SK-N-SH treated with all-trans-retinoic acid at 6 μM for 48 hours (cell line): Measurements from ENCODE around the gene ANK2.

Experiments used
- ATAC-seq: fragments of 200-7000 bp; cut with Tn5 transposase; 3 replicates; pipeline ENCODE4 v1.9.1; 2020; ENCODE audit warnings: mild to moderate bottlenecking, moderate library complexity
- ARNTL ChIP-seq: fragments of 450-650 bp; formaldehyde crosslinking; IDR thresholded peaks from 2 replicates; pipeline ENCODE4 v1.5.0; 2020; ENCODE audit warnings: low read depth, mild to moderate bottlenecking, moderate library complexity, borderline replicate concordance
- BACH2 ChIP-seq: fragments of 250-450 bp; sonication (Bioruptor Pico); IDR thresholded peaks from 2 replicates; pipeline ENCODE4 v1.9.0; 2021; ENCODE audit warnings: mild to moderate bottlenecking, borderline replicate concordance
- CREB5 ChIP-seq: fragments of 250-450 bp; sonication (Bioruptor Pico); IDR thresholded peaks from 2 replicates; pipeline ENCODE4 v1.5.1; 2020; ENCODE audit warnings: low read depth, mild to moderate bottlenecking, moderate library complexity
- ESRRG ChIP-seq: fragments of 250-450 bp; sonication (Bioruptor Pico); IDR thresholded peaks from 2 replicates; pipeline ENCODE4 v1.6.1; 2021; ENCODE audit warnings: mild to moderate bottlenecking
- GLIS3 ChIP-seq: fragments of 250-450 bp; sonication (Bioruptor Pico); IDR thresholded peaks from 2 replicates; pipeline ENCODE4 v1.5.0; 2020; ENCODE audit warnings: mild to moderate bottlenecking, moderate library complexity
- ISL1 ChIP-seq: fragments of 250-450 bp; sonication (Bioruptor Pico); IDR thresholded peaks from 2 replicates; pipeline ENCODE4 v2.1.2; 2022; ENCODE audit warnings: mild to moderate bottlenecking, moderate library complexity
- OSR1 ChIP-seq: fragments of 250-450 bp; sonication (Bioruptor Pico); IDR thresholded peaks from 2 replicates; pipeline ENCODE4 v1.8.0; 2022; ENCODE audit warnings: moderate library complexity, mild to moderate bottlenecking, inconsistent platforms
- PATZ1 ChIP-seq: fragments of 250-450 bp; sonication (Bioruptor Pico); IDR thresholded peaks from 2 replicates; pipeline ENCODE4 v1.8.0; 2020; ENCODE audit warnings: mild to moderate bottlenecking, moderate library complexity, borderline replicate concordance
- PPARA ChIP-seq: fragments of 250-450 bp; sonication (Bioruptor Pico); IDR thresholded peaks from 2 replicates; pipeline ENCODE4 v1.5.0; 2020; ENCODE audit warnings: mild to moderate bottlenecking, borderline replicate concordance
- RARB ChIP-seq: fragments of 250-450 bp; sonication (Bioruptor Pico); IDR thresholded peaks from 2 replicates; pipeline ENCODE4 v1.8.0; 2021; ENCODE audit warnings: mild to moderate bottlenecking, moderate library complexity
- SNAI2 ChIP-seq: fragments of 250-450 bp; sonication (Bioruptor Pico); IDR thresholded peaks from 2 replicates; pipeline ENCODE4 v1.5.0; 2020; ENCODE audit warnings: mild to moderate bottlenecking, moderate library complexity
- TCF4 ChIP-seq: fragments of 250-450 bp; sonication (Bioruptor Pico); IDR thresholded peaks from 2 replicates; pipeline ENCODE4 v1.8.0; 2021; ENCODE audit warnings: mild to moderate bottlenecking, moderate library complexity, borderline replicate concordance
- TOX ChIP-seq: fragments of 250-450 bp; sonication (Bioruptor Pico); IDR thresholded peaks from 2 replicates; pipeline ENCODE4 v1.8.0; 2021; ENCODE audit warnings: mild to moderate bottlenecking, moderate library complexity, borderline replicate concordance
- ZC3H10 ChIP-seq: fragments of 250-450 bp; sonication (Bioruptor Pico); IDR thresholded peaks from 2 replicates; pipeline ENCODE4 v1.5.1; 2021; ENCODE audit warnings: mild to moderate bottlenecking, moderate library complexity
- ZFP3 ChIP-seq: fragments of 250-450 bp; sonication (Bioruptor Pico); IDR thresholded peaks from 2 replicates; pipeline ENCODE4 v1.5.0; 2020; ENCODE audit warnings: mild to moderate bottlenecking, moderate library complexity
- ZFP30 ChIP-seq: fragments of 450-650 bp; formaldehyde crosslinking; IDR thresholded peaks from 2 replicates; pipeline ENCODE4 v1.5.0; 2022; ENCODE audit warnings: mild to moderate bottlenecking, moderate library complexity
- ZNF565 ChIP-seq: fragments of 450-650 bp; formaldehyde crosslinking; conservative IDR thresholded peaks from 2 replicates; pipeline ENCODE4 v1.5.0; 2020; ENCODE audit warnings: low read depth, mild to moderate bottlenecking, moderate library complexity
- ZNF70 ChIP-seq: fragments of 450-650 bp; formaldehyde crosslinking; IDR thresholded peaks from 2 replicates; pipeline ENCODE4 v1.5.0; 2020; ENCODE audit warnings: mild to moderate bottlenecking, moderate library complexity
- ZNF8 ChIP-seq: fragments of 450-650 bp; formaldehyde crosslinking; IDR thresholded peaks from 2 replicates; pipeline ENCODE4 v1.5.0; 2020; ENCODE audit warnings: mild to moderate bottlenecking, moderate library complexity
- TF ChIP-seq, protein P1 (sequence below): fragments of 250-450 bp; sonication (Bioruptor Pico); IDR thresholded peaks from 2 replicates; pipeline ENCODE4 v1.5.0; 2020; ENCODE audit warnings: mild to moderate bottlenecking, moderate library complexity
- TF ChIP-seq, protein P2 (sequence below): fragments of 250-450 bp; sonication (Bioruptor Pico); IDR thresholded peaks from 2 replicates; pipeline ENCODE4 v1.5.1; 2021; ENCODE audit warnings: mild to moderate bottlenecking, moderate library complexity
- TF ChIP-seq, protein P3 (sequence below): fragments of 250-450 bp; sonication (Bioruptor Pico); IDR thresholded peaks from 2 replicates; pipeline ENCODE4 v1.8.0; 2021; ENCODE audit warnings: low read depth, mild to moderate bottlenecking, moderate library complexity, borderline replicate concordance

The ANK2 gene

DNA sequence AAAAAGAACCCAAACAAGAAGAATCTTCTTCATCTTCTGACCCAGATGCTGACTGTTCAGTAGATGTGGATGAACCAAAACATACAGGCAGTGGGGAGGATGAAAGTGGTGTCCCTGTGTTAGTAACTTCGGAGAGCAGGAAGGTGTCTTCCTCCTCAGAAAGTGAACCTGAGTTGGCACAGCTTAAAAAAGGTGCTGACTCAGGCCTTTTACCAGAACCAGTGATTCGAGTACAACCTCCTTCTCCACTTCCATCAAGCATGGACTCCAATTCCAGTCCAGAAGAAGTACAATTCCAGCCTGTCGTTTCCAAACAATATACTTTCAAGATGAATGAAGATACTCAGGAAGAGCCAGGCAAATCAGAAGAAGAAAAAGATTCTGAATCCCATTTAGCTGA, 307.0 kb downstream of the ANK2 start:
- TF ChIP-seq ZC3H10 (no peak), ZNF70 (no peak), ESRRG (CRISPR knock-in tag) (no peak), ZNF8 (no peak), PPARA (CRISPR knock-in tag) (no peak), ISL1 (no peak), RARB (no peak), OSR1 (CRISPR knock-in tag) (no peak), ZNF565 (no peak), ARNTL (no peak), ZFP3 (CRISPR knock-in tag) (no peak), CREB5 (CRISPR knock-in tag) (no peak)
- TF ChIP-seq, protein P1, sequence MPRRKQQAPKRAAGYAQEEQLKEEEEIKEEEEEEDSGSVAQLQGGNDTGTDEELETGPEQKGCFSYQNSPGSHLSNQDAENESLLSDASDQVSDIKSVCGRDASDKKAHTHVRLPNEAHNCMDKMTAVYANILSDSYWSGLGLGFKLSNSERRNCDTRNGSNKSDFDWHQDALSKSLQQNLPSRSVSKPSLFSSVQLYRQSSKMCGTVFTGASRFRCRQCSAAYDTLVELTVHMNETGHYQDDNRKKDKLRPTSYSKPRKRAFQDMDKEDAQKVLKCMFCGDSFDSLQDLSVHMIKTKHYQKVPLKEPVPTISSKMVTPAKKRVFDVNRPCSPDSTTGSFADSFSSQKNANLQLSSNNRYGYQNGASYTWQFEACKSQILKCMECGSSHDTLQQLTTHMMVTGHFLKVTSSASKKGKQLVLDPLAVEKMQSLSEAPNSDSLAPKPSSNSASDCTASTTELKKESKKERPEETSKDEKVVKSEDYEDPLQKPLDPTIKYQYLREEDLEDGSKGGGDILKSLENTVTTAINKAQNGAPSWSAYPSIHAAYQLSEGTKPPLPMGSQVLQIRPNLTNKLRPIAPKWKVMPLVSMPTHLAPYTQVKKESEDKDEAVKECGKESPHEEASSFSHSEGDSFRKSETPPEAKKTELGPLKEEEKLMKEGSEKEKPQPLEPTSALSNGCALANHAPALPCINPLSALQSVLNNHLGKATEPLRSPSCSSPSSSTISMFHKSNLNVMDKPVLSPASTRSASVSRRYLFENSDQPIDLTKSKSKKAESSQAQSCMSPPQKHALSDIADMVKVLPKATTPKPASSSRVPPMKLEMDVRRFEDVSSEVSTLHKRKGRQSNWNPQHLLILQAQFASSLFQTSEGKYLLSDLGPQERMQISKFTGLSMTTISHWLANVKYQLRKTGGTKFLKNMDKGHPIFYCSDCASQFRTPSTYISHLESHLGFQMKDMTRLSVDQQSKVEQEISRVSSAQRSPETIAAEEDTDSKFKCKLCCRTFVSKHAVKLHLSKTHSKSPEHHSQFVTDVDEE (CRISPR knock-in tag) = no peak
- TF ChIP-seq, protein P2, sequence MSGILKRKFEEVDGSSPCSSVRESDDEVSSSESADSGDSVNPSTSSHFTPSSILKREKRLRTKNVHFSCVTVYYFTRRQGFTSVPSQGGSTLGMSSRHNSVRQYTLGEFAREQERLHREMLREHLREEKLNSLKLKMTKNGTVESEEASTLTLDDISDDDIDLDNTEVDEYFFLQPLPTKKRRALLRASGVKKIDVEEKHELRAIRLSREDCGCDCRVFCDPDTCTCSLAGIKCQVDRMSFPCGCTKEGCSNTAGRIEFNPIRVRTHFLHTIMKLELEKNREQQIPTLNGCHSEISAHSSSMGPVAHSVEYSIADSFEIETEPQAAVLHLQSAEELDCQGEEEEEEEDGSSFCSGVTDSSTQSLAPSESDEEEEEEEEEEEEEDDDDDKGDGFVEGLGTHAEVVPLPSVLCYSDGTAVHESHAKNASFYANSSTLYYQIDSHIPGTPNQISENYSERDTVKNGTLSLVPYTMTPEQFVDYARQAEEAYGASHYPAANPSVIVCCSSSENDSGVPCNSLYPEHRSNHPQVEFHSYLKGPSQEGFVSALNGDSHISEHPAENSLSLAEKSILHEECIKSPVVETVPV (CRISPR knock-in tag) = no peak
- no peak for ATAC-seq

DNA sequence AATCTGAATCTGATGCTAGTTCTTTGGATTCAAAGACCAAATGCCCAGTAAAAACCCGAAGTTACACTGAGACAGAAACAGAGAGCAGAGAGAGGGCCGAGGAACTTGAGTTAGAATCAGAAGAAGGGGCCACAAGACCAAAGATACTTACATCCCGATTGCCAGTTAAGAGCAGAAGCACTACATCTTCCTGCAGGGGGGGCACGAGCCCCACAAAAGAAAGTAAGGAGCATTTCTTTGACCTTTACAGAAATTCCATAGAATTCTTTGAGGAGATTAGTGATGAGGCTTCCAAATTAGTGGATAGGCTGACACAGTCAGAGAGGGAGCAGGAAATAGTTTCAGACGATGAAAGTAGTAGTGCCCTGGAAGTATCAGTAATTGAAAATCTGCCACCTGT, 309.3 kb downstream of the ANK2 start:
- TF ChIP-seq ZNF565 = no peak
- no peak for TF ChIP-seq PATZ1
- TF ChIP-seq, protein P2 (CRISPR knock-in tag) = no peak
- TF ChIP-seq BACH2 (CRISPR knock-in tag) = no peak
- no peak for TF ChIP-seq OSR1 (CRISPR knock-in tag)
- TF ChIP-seq ZFP3 (CRISPR knock-in tag) = no peak
- TF ChIP-seq TOX (CRISPR knock-in tag) = no peak
- no peak for TF ChIP-seq CREB5 (CRISPR knock-in tag)
- TF ChIP-seq TCF4 (CRISPR knock-in tag) = no peak
- no peak for TF ChIP-seq ZNF8
- TF ChIP-seq ISL1 = no peak
- TF ChIP-seq RARB = no peak
- TF ChIP-seq ZC3H10 = no peak
- TF ChIP-seq, all 23 proteins: peak for 0
- no peak for ATAC-seq

DNA sequence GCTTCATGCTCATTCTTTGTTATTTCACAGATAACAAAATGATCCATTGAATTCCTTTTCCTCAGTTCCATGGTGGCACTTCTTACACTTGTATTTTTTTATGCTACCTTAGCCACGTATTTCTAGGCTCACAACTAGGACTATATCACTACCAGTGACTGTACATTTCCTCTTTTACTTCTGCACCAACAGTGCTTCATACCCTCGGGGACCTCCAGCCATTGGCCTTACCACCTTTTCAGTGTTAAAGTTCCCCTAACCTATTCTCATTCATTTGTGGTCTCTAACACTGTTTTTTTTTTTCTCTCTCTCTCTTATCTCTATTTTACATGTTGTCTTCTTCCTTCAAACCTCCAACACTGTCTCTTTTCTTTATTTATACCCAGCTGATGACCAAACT, 315.9 kb downstream of the ANK2 start:
- ATAC-seq = no peak
- TF ChIP-seq ESRRG (CRISPR knock-in tag) = no peak
- TF ChIP-seq ISL1 = no peak
- no peak for TF ChIP-seq SNAI2
- TF ChIP-seq, protein P3, sequence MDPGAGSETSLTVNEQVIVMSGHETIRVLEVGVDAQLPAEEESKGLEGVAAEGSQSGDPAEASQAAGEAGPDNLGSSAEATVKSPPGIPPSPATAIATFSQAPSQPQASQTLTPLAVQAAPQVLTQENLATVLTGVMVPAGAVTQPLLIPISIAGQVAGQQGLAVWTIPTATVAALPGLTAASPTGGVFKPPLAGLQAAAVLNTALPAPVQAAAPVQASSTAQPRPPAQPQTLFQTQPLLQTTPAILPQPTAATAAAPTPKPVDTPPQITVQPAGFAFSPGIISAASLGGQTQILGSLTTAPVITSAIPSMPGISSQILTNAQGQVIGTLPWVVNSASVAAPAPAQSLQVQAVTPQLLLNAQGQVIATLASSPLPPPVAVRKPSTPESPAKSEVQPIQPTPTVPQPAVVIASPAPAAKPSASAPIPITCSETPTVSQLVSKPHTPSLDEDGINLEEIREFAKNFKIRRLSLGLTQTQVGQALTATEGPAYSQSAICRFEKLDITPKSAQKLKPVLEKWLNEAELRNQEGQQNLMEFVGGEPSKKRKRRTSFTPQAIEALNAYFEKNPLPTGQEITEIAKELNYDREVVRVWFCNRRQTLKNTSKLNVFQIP (CRISPR knock-in tag) = no peak
- TF ChIP-seq, protein P1 (CRISPR knock-in tag) = no peak
- TF ChIP-seq ZNF565 = no peak
- no peak for TF ChIP-seq TCF4 (CRISPR knock-in tag)
- no peak for TF ChIP-seq ZFP30
- TF ChIP-seq RARB = no peak
- no peak for TF ChIP-seq ZFP3 (CRISPR knock-in tag)
- no peak for TF ChIP-seq GLIS3 (CRISPR knock-in tag)
- no peak for TF ChIP-seq ZC3H10
- no peak for TF ChIP-seq BACH2 (CRISPR knock-in tag)
- no peak for TF ChIP-seq ZNF70
- TF ChIP-seq PPARA (CRISPR knock-in tag) = no peak
- no peak for TF ChIP-seq TOX (CRISPR knock-in tag)
